ENCODE data around the gene ARHGAP19.

- no peak for TF ChIP-seq MXI1 (conservative IDR thresholded peaks at IDR 0.05; ENCODE audit: poor library complexity, severe bottlenecking)
- no peak for TF ChIP-seq CTCF (IDR thresholded peaks at IDR 0.05; ENCODE audit: poor library complexity, severe bottlenecking)
Measured at GRCh38 chr10:97180986-97181385, 111.5 kb downstream of the ARHGAP19 start.

All from neural cell (in vitro differentiated cells).